HCT116 (cell line): ENCODE measurements around the gene PRAMEF10.

Experiments used
- CEBPB ChIP-seq: IDR thresholded peaks from 2 replicates; pipeline ENCODE4 v1.6.1; 2012; ENCODE audit warnings: low read depth
- CTCF ChIP-seq, 3 experiments: fragments of 200-600 bp in 1 of 3; sonication (generic) in 1 of 3; IDR thresholded peaks in 2 of 3; conservative IDR thresholded peaks in 1 of 3; 2 replicates each; pipeline ENCODE4 v1.5.1; 2012 to 2017; ENCODE audit warnings: low read depth in 2 of 3, low read length in 2 of 3, antibody characterized with exemption in 1 of 3, borderline replicate concordance in 1 of 3, control low read depth in 1 of 3, mild to moderate bottlenecking in 1 of 3, mixed read lengths in 1 of 3, mixed run types in 1 of 3, moderate library complexity in 1 of 3; ENCODE audit not compliant: insufficient read depth in 1 of 3
- EZH2 ChIP-seq: fragments of 200-600 bp; sonication (generic); IDR thresholded peaks from 2 replicates; pipeline ENCODE4 v1.6.1; 2017; ENCODE audit warnings: antibody characterized with exemption, mixed run types
- POLR2A ChIP-seq: IDR thresholded peaks from 2 replicates; pipeline ENCODE4 v1.7.0; 2011; ENCODE audit warnings: borderline replicate concordance; ENCODE audit not compliant: insufficient read depth, insufficient read length; ENCODE audit errors: extremely low read depth
- POLR2AphosphoS5 ChIP-seq: IDR thresholded peaks from 2 replicates; pipeline ENCODE4 v1.6.1; 2011; ENCODE audit warnings: mild to moderate bottlenecking, low read depth, low read length, moderate library complexity
- SP1 ChIP-seq: IDR thresholded peaks from 2 replicates; pipeline ENCODE4 v1.6.1; 2012; ENCODE audit warnings: low read depth
- SRF ChIP-seq: IDR thresholded peaks from 2 replicates; pipeline ENCODE4 v1.6.1; 2012; ENCODE audit warnings: low read depth

- no peak for TF ChIP-seq EZH2
- TF ChIP-seq CTCF (IDR thresholded peaks at IDR 0.05 in 2 of 3, conservative IDR thresholded peaks at IDR 0.05 in 1 of 3; ENCODE audit: borderline replicate concordance in 1 of 3, insufficient read depth in 1 of 3, low read depth in 2 of 3, low read length in 2 of 3): no peak
- no peak for TF ChIP-seq POLR2A
- no peak for TF ChIP-seq POLR2AphosphoS5
- no peak for TF ChIP-seq SRF
- no peak for TF ChIP-seq CEBPB
- TF ChIP-seq SP1: 0 out of 2 replicates have a peak, but pooled peaks have one; percentile 15
Observed at GRCh38 chr1:12851779-12852178, 46.3 kb downstream of the PRAMEF10 start.
